ENCODE results near the gene ARMH4.

GRCh38 chr14:58026967-58027366, 125.0 kb downstream of the ARMH4 start:
- TF ChIP-seq CTCF (IDR thresholded peaks at IDR 0.05) (no peak), EZH2 (IDR thresholded peaks at IDR 0.05; ENCODE audit: borderline replicate concordance, insufficient read depth, low read depth, low read length, poor library complexity, severe bottlenecking) (no peak)

Data from B cell (primary cell).